ENCODE measurements around the gene ZFP36L1. TPM values are rescaled to one million over a fixed set of nuclear protein-coding genes. Genes with fewer than 3 reads are reported as not detected.

Gene ZFP36L1
- total RNA-seq, 1 donor from 2014 or later = 385 TPM

DNA sequence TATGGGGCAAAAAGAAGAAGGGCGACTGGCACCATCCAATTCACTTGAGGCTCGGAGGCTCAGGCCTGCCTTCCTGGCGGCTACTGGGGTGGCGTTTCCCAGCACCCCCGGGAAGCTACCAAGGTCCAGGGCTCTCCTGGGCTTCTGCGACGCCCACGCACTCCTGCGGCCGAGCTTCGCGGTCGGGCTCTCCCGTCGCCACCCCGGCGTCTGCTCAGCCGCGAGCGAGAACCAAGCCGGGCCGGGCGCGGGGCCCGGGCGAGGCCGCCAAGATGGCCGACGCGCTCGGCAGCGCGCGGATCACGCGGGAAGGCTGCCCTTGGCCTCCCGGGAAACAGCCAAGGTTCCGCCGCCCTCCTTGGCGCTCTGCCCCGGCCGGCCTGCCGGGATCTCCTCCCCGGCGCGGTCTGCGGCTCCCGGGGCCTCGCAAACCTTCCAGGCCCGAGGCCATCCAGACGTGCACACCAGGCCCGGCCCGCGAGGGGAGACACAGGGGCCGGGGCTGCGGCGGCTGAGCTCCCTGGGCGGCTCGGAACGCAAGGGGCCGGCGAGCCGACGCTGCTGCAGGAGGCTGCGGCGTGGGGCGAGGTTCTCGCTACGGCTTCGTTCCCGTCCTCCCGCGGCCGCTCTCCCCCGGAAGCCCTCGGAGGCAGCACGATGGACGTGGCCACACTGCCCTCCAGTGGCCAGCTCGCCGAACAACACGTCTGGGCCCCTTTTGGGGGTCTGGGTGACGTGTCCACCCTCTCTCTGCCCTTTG, 23.5 kb upstream of the ZFP36L1 start:
- H3K27ac Mint-ChIP-seq (ENCODE audit: unreplicated experiment) = peak overlapping the region; percentile 87
- peaks cover 15% of the 10 kb centered on the region for H3K27me3 Mint-ChIP-seq (ENCODE audit: unreplicated experiment)
- H3K36me3 Mint-ChIP-seq (ENCODE audit: low read depth, unreplicated experiment) = peaks cover 3% of the 10 kb centered on the region
- peak overlapping the region; percentile 15 for H3K4me3 Mint-ChIP-seq (ENCODE audit: unreplicated experiment)
- H3K9me3 Mint-ChIP-seq (ENCODE audit: unreplicated experiment) = no peaks in the 10 kb centered on the region
- peak; percentile 97 for DNase-seq (ENCODE audit: low spot score)
- peaks cover 30% of the 10 kb centered on the region for H3K4me1 Mint-ChIP-seq (ENCODE audit: unreplicated experiment)
- TF ChIP-seq, protein P1, sequence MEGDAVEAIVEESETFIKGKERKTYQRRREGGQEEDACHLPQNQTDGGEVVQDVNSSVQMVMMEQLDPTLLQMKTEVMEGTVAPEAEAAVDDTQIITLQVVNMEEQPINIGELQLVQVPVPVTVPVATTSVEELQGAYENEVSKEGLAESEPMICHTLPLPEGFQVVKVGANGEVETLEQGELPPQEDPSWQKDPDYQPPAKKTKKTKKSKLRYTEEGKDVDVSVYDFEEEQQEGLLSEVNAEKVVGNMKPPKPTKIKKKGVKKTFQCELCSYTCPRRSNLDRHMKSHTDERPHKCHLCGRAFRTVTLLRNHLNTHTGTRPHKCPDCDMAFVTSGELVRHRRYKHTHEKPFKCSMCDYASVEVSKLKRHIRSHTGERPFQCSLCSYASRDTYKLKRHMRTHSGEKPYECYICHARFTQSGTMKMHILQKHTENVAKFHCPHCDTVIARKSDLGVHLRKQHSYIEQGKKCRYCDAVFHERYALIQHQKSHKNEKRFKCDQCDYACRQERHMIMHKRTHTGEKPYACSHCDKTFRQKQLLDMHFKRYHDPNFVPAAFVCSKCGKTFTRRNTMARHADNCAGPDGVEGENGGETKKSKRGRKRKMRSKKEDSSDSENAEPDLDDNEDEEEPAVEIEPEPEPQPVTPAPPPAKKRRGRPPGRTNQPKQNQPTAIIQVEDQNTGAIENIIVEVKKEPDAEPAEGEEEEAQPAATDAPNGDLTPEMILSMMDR (IDR thresholded peaks at IDR 0.05; ENCODE audit: unreplicated experiment) = peak; percentile 95

DNA sequence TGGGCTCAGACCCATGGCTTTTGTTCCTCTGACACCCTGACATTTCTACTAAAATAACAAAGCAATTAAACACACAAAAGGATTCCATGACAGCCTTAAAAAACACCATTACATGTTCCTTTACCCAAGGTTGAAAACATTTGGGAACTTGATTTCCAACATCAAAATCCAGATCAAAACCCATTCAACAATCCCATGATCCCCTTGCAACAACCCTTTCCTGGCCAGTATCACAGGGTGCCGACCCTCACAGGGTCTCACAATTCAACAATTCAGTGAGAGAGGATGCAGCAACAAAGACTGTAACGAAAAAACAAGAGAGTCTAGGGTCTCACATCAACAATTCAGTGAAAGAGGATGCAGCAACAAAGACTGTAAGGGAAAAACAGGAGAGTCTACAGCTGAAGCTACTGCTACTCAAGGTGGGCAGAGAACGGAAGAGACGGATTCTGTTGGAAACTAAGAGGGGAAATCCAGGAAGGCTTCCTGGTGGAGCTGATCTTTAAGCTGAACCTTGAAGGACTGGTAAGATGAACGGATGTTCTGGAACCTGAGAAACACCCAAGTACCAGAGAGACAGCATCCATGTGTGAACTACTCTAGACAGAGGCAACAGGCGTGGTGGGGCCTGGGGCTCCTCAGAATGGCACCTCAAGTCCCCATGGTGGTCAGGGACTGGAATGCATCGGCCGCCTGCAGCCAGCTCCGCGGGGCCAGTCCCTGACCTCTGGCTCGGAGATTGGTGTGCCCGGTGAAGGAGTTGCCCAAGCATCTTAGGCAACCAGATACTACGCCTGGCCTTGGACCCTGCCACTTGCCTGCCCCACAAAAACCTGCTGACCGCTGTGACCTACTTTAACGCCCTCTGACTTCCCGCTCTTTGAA, 22.7 kb upstream of the ZFP36L1 start:
- H3K27me3 Mint-ChIP-seq (ENCODE audit: unreplicated experiment) = peaks cover 15% of the 10 kb centered on the region
- no peak for DNase-seq (ENCODE audit: low spot score)
- H3K36me3 Mint-ChIP-seq (ENCODE audit: low read depth, unreplicated experiment) = peaks cover 3% of the 10 kb centered on the region
- peak overlapping the region; percentile 16 for H3K4me3 Mint-ChIP-seq (ENCODE audit: unreplicated experiment)
- TF ChIP-seq, protein P1 (IDR thresholded peaks at IDR 0.05; ENCODE audit: unreplicated experiment) = no peak
- H3K9me3 Mint-ChIP-seq (ENCODE audit: unreplicated experiment) = no peaks in the 10 kb centered on the region
- peaks cover 28% of the 10 kb centered on the region for H3K4me1 Mint-ChIP-seq (ENCODE audit: unreplicated experiment)
- peak overlapping the region; percentile 89 for H3K27ac Mint-ChIP-seq (ENCODE audit: unreplicated experiment)

DNA sequence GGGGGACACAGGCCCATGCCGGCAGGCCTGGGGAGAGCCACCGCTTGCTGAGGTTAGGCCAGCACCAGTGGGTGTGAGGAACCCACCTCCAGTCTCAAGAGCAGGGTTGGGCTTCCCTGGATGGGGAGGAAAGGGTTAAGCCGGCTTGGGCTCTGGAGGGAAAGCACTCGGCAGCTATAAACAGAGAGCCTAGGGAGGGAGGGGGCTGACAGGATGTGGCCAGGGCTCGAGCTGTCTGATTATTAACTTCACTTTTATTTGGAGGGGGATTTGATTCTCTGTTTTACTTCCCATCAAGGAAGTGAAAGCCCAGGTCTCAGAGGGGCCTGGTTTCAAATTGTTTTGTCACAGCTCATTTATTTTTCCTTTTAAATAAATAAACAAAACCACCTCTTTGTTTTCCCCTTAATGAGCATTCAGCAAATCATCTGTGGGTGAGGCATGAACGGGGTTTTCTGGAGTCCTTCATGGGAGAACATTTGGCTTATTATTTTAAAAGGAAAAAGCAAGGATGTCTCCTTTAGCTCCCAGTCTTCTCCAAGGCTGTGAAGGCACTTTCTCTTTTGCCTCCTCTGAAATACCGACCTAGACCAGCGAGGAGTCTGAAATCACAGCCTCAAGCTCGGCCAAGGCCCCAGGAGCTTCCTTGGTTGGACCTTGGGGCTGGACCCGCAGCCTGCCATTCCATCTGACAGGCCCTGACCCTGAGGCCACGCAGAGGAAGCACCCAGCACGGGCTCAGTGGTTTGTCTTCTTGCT, 21.9 kb upstream of the ZFP36L1 start:
- H3K4me1 Mint-ChIP-seq (ENCODE audit: unreplicated experiment) = peaks cover 26% of the 10 kb centered on the region
- peak overlapping the region; percentile 31 for H3K4me3 Mint-ChIP-seq (ENCODE audit: unreplicated experiment)

DNA sequence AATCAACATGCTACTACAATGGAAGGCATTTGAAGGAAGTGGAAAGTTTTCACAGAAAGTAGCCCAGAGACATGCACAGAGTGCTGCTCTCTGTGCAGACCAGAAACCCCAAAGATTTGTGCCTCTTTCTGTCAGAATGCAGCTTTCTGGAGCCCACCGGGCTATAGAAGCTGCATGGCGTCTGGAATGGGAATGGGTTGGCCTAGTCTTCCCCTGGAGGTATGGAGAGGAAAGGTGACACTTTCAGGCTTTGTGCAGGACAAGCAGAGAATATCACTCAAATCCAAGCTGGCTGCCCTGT, 21.3 kb upstream of the ZFP36L1 start:
- no peaks in the 10 kb centered on the region for H3K9me3 Mint-ChIP-seq (ENCODE audit: unreplicated experiment)
- H3K27me3 Mint-ChIP-seq (ENCODE audit: unreplicated experiment) = peaks cover 13% of the 10 kb centered on the region
- TF ChIP-seq, protein P1 (IDR thresholded peaks at IDR 0.05; ENCODE audit: unreplicated experiment) = no peak
- peaks cover 3% of the 10 kb centered on the region for H3K36me3 Mint-ChIP-seq (ENCODE audit: low read depth, unreplicated experiment)
- peaks cover 26% of the 10 kb centered on the region for H3K4me1 Mint-ChIP-seq (ENCODE audit: unreplicated experiment)
- peak overlapping the region; percentile 89 for H3K27ac Mint-ChIP-seq (ENCODE audit: unreplicated experiment)
- H3K4me3 Mint-ChIP-seq (ENCODE audit: unreplicated experiment) = peak overlapping the region; percentile 31
- DNase-seq (ENCODE audit: low spot score) = no peak

More for the DNA sequence above, 21.9 kb upstream of the ZFP36L1 start:
- H3K27me3 Mint-ChIP-seq (ENCODE audit: unreplicated experiment) = peaks cover 13% of the 10 kb centered on the region
- H3K9me3 Mint-ChIP-seq (ENCODE audit: unreplicated experiment) = no peaks in the 10 kb centered on the region
- TF ChIP-seq, protein P1 (IDR thresholded peaks at IDR 0.05; ENCODE audit: unreplicated experiment) = no peak
- DNase-seq (ENCODE audit: low spot score) = peak; percentile 51
- peak overlapping the region; percentile 89 for H3K27ac Mint-ChIP-seq (ENCODE audit: unreplicated experiment)
- peaks cover 3% of the 10 kb centered on the region for H3K36me3 Mint-ChIP-seq (ENCODE audit: low read depth, unreplicated experiment)

Data from endothelial cell (in vitro differentiated cells).